ENCODE data around the gene IFT122. TPM values are rescaled to one million over a fixed set of nuclear protein-coding genes. Genes with fewer than 3 reads are reported as not detected.
"Not testable (repeated sequence)": the region's sequence is repeated elsewhere in the genome, so short reads cannot be mapped to it uniquely, and the experiment has no call there.

The IFT122 gene
- total and polyA plus RNA-seq, 8 donors = 9.9 to 163 (median 19.6) TPM

DNA sequence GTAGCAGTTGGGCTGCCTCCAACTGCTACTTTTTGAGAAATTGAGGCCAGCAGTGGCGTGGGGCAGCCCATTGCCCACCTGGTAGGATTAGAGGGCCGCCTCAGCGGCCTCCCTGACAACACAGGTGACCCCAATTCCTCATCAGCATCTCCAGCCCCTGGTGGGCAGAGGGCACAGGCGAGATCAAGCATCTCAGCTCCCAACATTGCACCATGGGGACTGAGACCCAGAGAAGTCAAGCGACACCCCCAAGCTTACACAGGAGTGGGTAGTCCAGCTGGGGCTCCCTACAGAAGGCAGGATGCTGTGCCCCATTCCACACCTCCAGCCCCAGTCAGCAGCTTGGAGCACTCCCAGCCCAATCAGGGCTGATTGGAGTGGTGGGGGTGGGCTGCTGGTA is 102.7 kb downstream of the IFT122 start:
- 86 to 100% (median 94%) methylated on average over 3 to 5 of the region's 5 CpGs for WGBS, 5 donors
- intact Hi-C loops (cut with DNase I; ENCODE audit: low total_unique reads) = no loop called here
- Histone ChIP-seq H3K9me3 (no peaks in the 10 kb centered on the region), H3K36me3 (no peaks in the 10 kb centered on the region), H3K27ac (no peak overlapping the region), H3K4me1 (no peaks in the 10 kb centered on the region), H3K4me3 (no peak overlapping the region), H3K27me3 (no peaks in the 10 kb centered on the region)
- TF ChIP-seq, protein P1, sequence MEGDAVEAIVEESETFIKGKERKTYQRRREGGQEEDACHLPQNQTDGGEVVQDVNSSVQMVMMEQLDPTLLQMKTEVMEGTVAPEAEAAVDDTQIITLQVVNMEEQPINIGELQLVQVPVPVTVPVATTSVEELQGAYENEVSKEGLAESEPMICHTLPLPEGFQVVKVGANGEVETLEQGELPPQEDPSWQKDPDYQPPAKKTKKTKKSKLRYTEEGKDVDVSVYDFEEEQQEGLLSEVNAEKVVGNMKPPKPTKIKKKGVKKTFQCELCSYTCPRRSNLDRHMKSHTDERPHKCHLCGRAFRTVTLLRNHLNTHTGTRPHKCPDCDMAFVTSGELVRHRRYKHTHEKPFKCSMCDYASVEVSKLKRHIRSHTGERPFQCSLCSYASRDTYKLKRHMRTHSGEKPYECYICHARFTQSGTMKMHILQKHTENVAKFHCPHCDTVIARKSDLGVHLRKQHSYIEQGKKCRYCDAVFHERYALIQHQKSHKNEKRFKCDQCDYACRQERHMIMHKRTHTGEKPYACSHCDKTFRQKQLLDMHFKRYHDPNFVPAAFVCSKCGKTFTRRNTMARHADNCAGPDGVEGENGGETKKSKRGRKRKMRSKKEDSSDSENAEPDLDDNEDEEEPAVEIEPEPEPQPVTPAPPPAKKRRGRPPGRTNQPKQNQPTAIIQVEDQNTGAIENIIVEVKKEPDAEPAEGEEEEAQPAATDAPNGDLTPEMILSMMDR (IDR thresholded peaks at IDR 0.05) = no peak
- no peak for TF ChIP-seq POLR2AphosphoS5 (IDR thresholded peaks at IDR 0.05)
- TF ChIP-seq POLR2A (IDR thresholded peaks at IDR 0.05) = no peak
- no peak for TF ChIP-seq EP300 (IDR thresholded peaks at IDR 0.05)
- no peak for DNase-seq

- Histone ChIP-seq H3K9me3 (no peaks in the 10 kb centered on the region), H3K27me3 (no peaks in the 10 kb centered on the region), H3K4me3 (no peak within 1 kb of the TSS), H3K4me1 (no peaks in the 10 kb centered on the region), H3K27ac (no peak within 1 kb of the TSS), H3K36me3 (no peaks in the 10 kb centered on the region)
- TF ChIP-seq POLR2AphosphoS5 (IDR thresholded peaks at IDR 0.05) (no peak), POLR2A (IDR thresholded peaks at IDR 0.05) (no peak), EP300 (IDR thresholded peaks at IDR 0.05) (no peak)
- TF ChIP-seq, protein P1 (IDR thresholded peaks at IDR 0.05) = no peak
- 83 to 88% (median 84%) methylated on average over 8 to 16 of the region's 16 CpGs for WGBS, 5 donors
- DNase-seq = no peak
- intact Hi-C loops (cut with DNase I; ENCODE audit: low total_unique reads) = no loop called here
Measured at GRCh38 chr3:129543156-129543790, 103.2 kb downstream of the IFT122 start, which contains the start of gene H1-8. Gene H1-8 (plus strand): TSS chr3:129543175. CDS start chr3:129543219, 44 bp downstream.

- intact Hi-C loops (cut with DNase I; ENCODE audit: low total_unique reads) = no loop called here
- 83 to 89% (median 86%) methylated on average over 9 of the region's 9 CpGs for WGBS, 5 donors
- no peaks in the 10 kb centered on the region for H3K27me3 ChIP-seq
- no peak overlapping the region for H3K4me3 ChIP-seq
- TF ChIP-seq EP300 (IDR thresholded peaks at IDR 0.05) = no peak
- TF ChIP-seq, protein P1 (IDR thresholded peaks at IDR 0.05) = no peak
- TF ChIP-seq POLR2A (IDR thresholded peaks at IDR 0.05) = no peak
- TF ChIP-seq POLR2AphosphoS5 (IDR thresholded peaks at IDR 0.05) = no peak
- no peaks in the 10 kb centered on the region for H3K9me3 ChIP-seq
- no peak for DNase-seq
- H3K4me1 ChIP-seq = no peaks in the 10 kb centered on the region
- H3K27ac ChIP-seq = no peak overlapping the region
- H3K36me3 ChIP-seq = no peaks in the 10 kb centered on the region
Measured at GRCh38 chr3:129543999-129544398, 104.0 kb downstream of the IFT122 start.

DNA sequence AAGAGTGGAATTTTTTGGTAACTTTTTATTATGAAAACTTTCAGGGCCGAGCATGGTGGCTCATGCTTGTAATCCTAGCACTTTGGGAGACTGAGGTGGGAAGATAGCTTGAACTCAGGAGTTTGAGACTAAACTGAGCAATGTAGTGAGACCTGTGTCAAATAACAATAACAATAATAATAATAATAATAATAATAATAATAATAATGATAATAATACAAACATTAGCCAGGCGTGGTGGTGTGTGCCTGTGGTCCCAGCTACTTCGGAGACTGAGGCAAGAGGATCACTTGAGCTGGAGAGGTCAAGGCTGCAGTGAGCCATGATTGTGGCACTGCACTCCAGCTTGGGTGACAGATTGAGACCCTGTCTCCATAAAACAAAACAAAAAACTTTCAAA is 105.9 kb downstream of the IFT122 start:
- H3K36me3 ChIP-seq; H3K27ac ChIP-seq; H3K27me3 ChIP-seq; H3K9me3 ChIP-seq; intact Hi-C loops (cut with DNase I; ENCODE audit: low total_unique reads); H3K4me1 ChIP-seq; DNase-seq; H3K4me3 ChIP-seq: not testable (repeated sequence)
- 87 to 92% (median 90%) methylated on average over 3 of the region's 3 CpGs for WGBS, 5 donors

- no peak for TF ChIP-seq POLR2A (IDR thresholded peaks at IDR 0.05)
- no peak for TF ChIP-seq POLR2AphosphoS5 (IDR thresholded peaks at IDR 0.05)
- TF ChIP-seq, protein P1 (IDR thresholded peaks at IDR 0.05) = no peak
- no peak for TF ChIP-seq EP300 (IDR thresholded peaks at IDR 0.05)
- no peak for DNase-seq
- Histone ChIP-seq H3K4me1 (no peaks in the 10 kb centered on the region), H3K4me3 (no peak overlapping the region), H3K9me3 (no peaks in the 10 kb centered on the region), H3K27ac (no peak overlapping the region), H3K36me3 (no peaks in the 10 kb centered on the region), H3K27me3 (no peaks in the 10 kb centered on the region)
- 92 to 96% (median 94%) methylated on average over 11 to 24 of the region's 24 CpGs for WGBS, 5 donors
- intact Hi-C loops (cut with DNase I; ENCODE audit: low total_unique reads) = no loop called here
Measured at GRCh38 chr3:129547241-129547640, 107.2 kb downstream of the IFT122 start.
